ENCODE data around the gene ST7.

GRCh38 chr7:117140921-117141320, 187.6 kb downstream of the ST7 start:
- TF ChIP-seq POLR2A (IDR thresholded peaks at IDR 0.05) (no peak), CTCF (IDR thresholded peaks at IDR 0.05) (no peak)

Measured in transverse colon (tissue), 3 donors.